H1 (cell line): ENCODE data around the gene TMPRSS9. TPM values are rescaled to one million over a fixed set of nuclear protein-coding genes. Genes with fewer than 3 reads are reported as not detected.

Source experiments
- EGR1 ChIP-seq: IDR thresholded peaks from 2 replicates; pipeline ENCODE4 v1.6.1; 2011; ENCODE audit warnings: low read depth, low read length, borderline replicate concordance
- GTF2F1 ChIP-seq: IDR thresholded peaks from 2 replicates; pipeline ENCODE4 v1.6.1; 2012; ENCODE audit warnings: low read depth, low read length, improper control_type of control experiment, borderline replicate concordance
- RNF2 ChIP-seq: fragments of 200-900, 300-1000 bp; sonication (generic); IDR thresholded peaks from 2 replicates; pipeline ENCODE4 v1.7.1; 2016; ENCODE audit warnings: borderline replicate concordance, low read depth, mild to moderate bottlenecking, antibody characterized with exemption, low read length; ENCODE audit not compliant: poor library complexity, severe bottlenecking; ENCODE audit errors: missing control alignments
- polyA plus RNA-seq, 7 experiments: library from polyadenylated mRNA; depleted of rRNA in 3 of 7; stranded (reverse) in 5 of 7; unstranded in 2 of 7; fragments of >200 nt in 5 of 7; fragments of 200-250 nt in 2 of 7; gene quantifications; 1 replicate in 5 of 7; 2 replicates in 1 of 7; 4 replicates in 1 of 7; pipeline versions ENCODE4 v1.2.1 to v1.2.3, GENCODE V29; 2011 to 2013; ENCODE audit warnings: missing spikeins in 2 of 7, mixed read lengths in 2 of 7
- total RNA-seq: library from RNA; stranded (reverse); fragmentation: NEBNext Ultra II Directional; extraction: Animal tissue kit (Norgen Biotek cat#: 25700); gene quantifications from 2 replicates; pipeline ENCODE4 v1.2.1, GENCODE V29; 2021

TMPRSS9 gene
- total and polyA plus RNA-seq, 2 of the 8 experiments (the other 6 are each of a cell fraction or from before 2014, with no cell fraction given) = 0.15 to 0.19 TPM

DNA sequence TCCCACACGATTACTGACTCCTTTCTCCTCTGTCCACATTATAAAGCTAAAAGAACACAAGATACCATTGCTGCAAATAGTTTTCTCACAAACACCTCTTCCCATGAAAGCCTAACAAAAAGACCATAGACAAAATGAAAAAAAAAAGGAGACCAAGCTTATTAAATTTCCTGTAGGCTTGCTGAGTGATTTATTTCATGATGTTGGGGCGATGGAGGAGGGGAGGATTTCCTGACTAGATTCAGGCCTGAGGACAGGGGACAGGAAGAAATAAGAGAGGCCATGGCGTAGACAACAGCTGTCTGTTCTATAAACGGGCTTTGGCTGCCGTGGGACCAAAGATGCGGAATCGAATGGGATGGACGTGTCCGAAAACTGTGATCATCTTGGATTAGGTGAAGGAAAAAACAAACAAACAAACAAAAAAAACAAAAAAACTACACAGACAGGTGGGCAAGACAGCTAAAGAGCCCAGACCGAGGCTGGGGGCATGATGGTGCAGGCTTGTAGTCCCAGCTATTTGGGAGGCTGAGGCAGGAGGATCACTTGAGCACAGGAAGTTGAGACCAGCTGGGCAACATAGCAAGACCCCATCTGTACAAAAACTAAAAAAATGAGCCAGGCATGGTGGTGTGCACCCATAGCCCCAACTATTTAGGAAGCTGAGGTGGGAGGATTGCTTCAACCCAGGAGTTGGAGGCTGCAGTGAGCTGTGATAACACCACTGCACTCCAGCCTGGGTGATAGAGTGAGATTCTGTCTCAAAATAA, 5.3 kb downstream of the TMPRSS9 start (continued):
- no peak for TF ChIP-seq RNF2
- no peak for TF ChIP-seq EGR1
- no peak for TF ChIP-seq GTF2F1
